HEK293 (cell line): ENCODE measurements around the gene RRM1.

Experiments
- CTCF ChIA-PET: fragments of 350-600 bp; formaldehyde crosslinking; extraction: SDS; loops from one replicate; lab custom pipeline; 2021; ENCODE audit warnings: antibody characterized with exemption; lab: Yijun Ruan, JAX
- POLR2A ChIA-PET: fragments of 300-600 bp; formaldehyde crosslinking; extraction: SDS; loops from one replicate; lab custom pipeline; 2020; ENCODE audit warnings: antibody characterized with exemption, inconsistent platforms; lab: Yijun Ruan, JAX
- H3K27ac ChIP-seq: fragments of 200-500 bp; sonication (Bioruptor generic); 2 replicates; pipeline ENCODE4 v1.5.1; 2014; ENCODE audit warnings: low read depth, low read length, control low read depth, inconsistent platforms; ENCODE audit errors: extremely low read depth
- H3K36me3 ChIP-seq, 2 experiments: fragments of 200-500 bp in 1 of 2; sonication (Bioruptor generic) in 1 of 2; 1 replicate in 1 of 2; 2 replicates in 1 of 2; pipeline ENCODE4 v1.5.1; 2014 to 2017; ENCODE audit warnings: inconsistent platforms in 2 of 2, low read length in 2 of 2; ENCODE audit not compliant: control insufficient read depth in 2 of 2, insufficient read depth in 1 of 2
- H3K4me1 ChIP-seq: fragments of 200-500 bp; sonication (Bioruptor generic); 2 replicates; pipeline ENCODE4 v1.5.1; 2014; ENCODE audit warnings: mild to moderate bottlenecking, low read length, inconsistent platforms; ENCODE audit not compliant: control insufficient read depth, insufficient read depth
- H3K4me3 ChIP-seq: 2 replicates; pipeline ENCODE4 v1.5.1; 2011; ENCODE audit warnings: low read depth, mild to moderate bottlenecking, control low read depth, low read length, moderate library complexity
- H3K9me3 ChIP-seq: fragments of 200-500 bp; sonication (Bioruptor generic); 2 replicates; pipeline ENCODE4 v1.5.1; 2014; ENCODE audit warnings: low read depth, low read length, inconsistent platforms; ENCODE audit not compliant: control insufficient read depth, insufficient read depth
- BCL11B ChIP-seq: fragments of 450-650 bp; formaldehyde crosslinking; IDR thresholded peaks from 2 replicates; pipeline ENCODE4 v1.5.1; 2016; ENCODE audit warnings: low read depth, missing biosample characterization, missing genetic modification characterization
- GLIS1 ChIP-seq: fragments of 450-650 bp; formaldehyde crosslinking; IDR thresholded peaks from 2 replicates; pipeline ENCODE4 v1.5.1; 2016; ENCODE audit warnings: missing biosample characterization, missing genetic modification characterization
- KLF1 ChIP-seq: fragments of 450-650 bp; formaldehyde crosslinking; IDR thresholded peaks from 2 replicates; pipeline ENCODE4 v1.5.1; 2016; ENCODE audit warnings: missing biosample characterization, missing genetic modification characterization
- MYNN ChIP-seq: fragments of 450-650 bp; formaldehyde crosslinking; IDR thresholded peaks from 2 replicates; pipeline ENCODE4 v1.5.1; 2016; ENCODE audit warnings: missing biosample characterization, missing genetic modification characterization, borderline replicate concordance
- OSR2 ChIP-seq: fragments of 450-650 bp; formaldehyde crosslinking; IDR thresholded peaks from 2 replicates; pipeline ENCODE4 v1.5.1; 2016; ENCODE audit warnings: missing biosample characterization, missing genetic modification characterization
- PRDM10 ChIP-seq: fragments of 450-650 bp; formaldehyde crosslinking; IDR thresholded peaks from 2 replicates; pipeline ENCODE4 v1.5.1; 2016; ENCODE audit warnings: missing biosample characterization, missing genetic modification characterization
- ZFP41 ChIP-seq: fragments of 450-650 bp; formaldehyde crosslinking; IDR thresholded peaks from 2 replicates; pipeline ENCODE4 v1.5.1; 2016; ENCODE audit warnings: missing biosample characterization, missing genetic modification characterization, borderline replicate concordance
- ZNF121 ChIP-seq: fragments of 450-650 bp; formaldehyde crosslinking; IDR thresholded peaks from 2 replicates; pipeline ENCODE4 v1.5.1; 2016; ENCODE audit warnings: missing biosample characterization, missing genetic modification characterization
- ZNF24 ChIP-seq: fragments of 450-650 bp; formaldehyde crosslinking; IDR thresholded peaks from 2 replicates; pipeline ENCODE4 v1.5.1; 2016; ENCODE audit warnings: missing biosample characterization, missing genetic modification characterization
- ZNF335 ChIP-seq: fragments of 450-650 bp; formaldehyde crosslinking; conservative IDR thresholded peaks from 2 replicates; pipeline ENCODE4 v1.5.1; 2016; ENCODE audit warnings: missing biosample characterization, missing genetic modification characterization
- ZNF433 ChIP-seq: fragments of 450-650 bp; formaldehyde crosslinking; IDR thresholded peaks from 2 replicates; pipeline ENCODE4 v1.5.1; 2016; ENCODE audit warnings: missing biosample characterization, missing genetic modification characterization, low read depth
- ZNF514 ChIP-seq: fragments of 450-650 bp; formaldehyde crosslinking; IDR thresholded peaks from 2 replicates; pipeline ENCODE4 v1.5.1; 2016; ENCODE audit warnings: missing biosample characterization, missing genetic modification characterization
- ZNF626 ChIP-seq: fragments of 450-650 bp; sonication (Bioruptor Pico); formaldehyde crosslinking; IDR thresholded peaks from 2 replicates; pipeline ENCODE4 v1.5.1; 2018; ENCODE audit warnings: missing biosample characterization, missing genetic modification characterization, inconsistent platforms
- ZNF645 ChIP-seq: fragments of 450-650 bp; formaldehyde crosslinking; IDR thresholded peaks from 2 replicates; pipeline ENCODE4; 2016; ENCODE audit warnings: missing biosample characterization, missing genetic modification characterization
- ZNF677 ChIP-seq: fragments of 450-650 bp; IDR thresholded peaks from 2 replicates; pipeline ENCODE4 v1.5.0; 2018; ENCODE audit warnings: missing biosample characterization, mild to moderate bottlenecking, missing genetic modification characterization, moderate library complexity
- ZNF747 ChIP-seq: fragments of 450-650 bp; formaldehyde crosslinking; IDR thresholded peaks from 2 replicates; pipeline ENCODE4 v1.5.1; 2016; ENCODE audit warnings: missing biosample characterization, missing genetic modification characterization

RRM1 gene

DNA sequence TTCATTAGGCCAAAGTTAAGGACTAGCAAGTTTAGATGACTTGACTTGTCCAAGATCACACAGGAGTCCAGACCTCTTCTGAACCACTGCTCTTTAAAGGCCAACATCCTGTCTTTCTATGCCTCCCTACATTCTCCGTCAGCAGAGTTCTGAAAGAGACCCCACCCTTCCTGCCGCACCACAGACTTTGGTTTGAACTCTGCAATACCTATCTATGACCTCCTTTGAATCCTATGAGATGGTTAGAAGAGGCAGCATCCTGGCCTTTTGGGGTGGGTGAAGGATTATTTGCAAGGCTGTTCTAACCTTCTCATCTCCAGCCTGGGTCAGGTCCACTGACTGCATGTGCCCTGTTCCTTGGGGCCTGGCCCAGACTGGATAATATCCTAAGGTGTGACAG is 4.3 kb upstream of the RRM1 start:
- Histone ChIP-seq H3K27ac (no peak overlapping the region), H3K4me1 (no peaks in the 10 kb centered on the region), H3K4me3 (no peak overlapping the region), H3K9me3 (no peaks in the 10 kb centered on the region), H3K36me3 (peaks cover 0 to 48% of the 10 kb centered on the region in 2 experiments; a peak in 1 of 3 replicates)
- CTCF ChIA-PET = interaction anchor here (0.7 kb wide), 1 partner anchor 18 kb away, joined by 3 read pairs; no protein-coding TSS in a partner anchor
- no peak for TF ChIP-seq ZNF645 (tag by site-specific recombination)
- POLR2A ChIA-PET = no interaction called here

- H3K9me3 ChIP-seq = no peaks in the 10 kb centered on the region
- ChIA-PET CTCF (interaction anchor here (1.0 to 1.1 kb wide), 2 partner anchors 19 to 20 kb away, joined by 3 read pairs; no protein-coding TSS in a partner anchor), POLR2A (no interaction called here)
- no peak overlapping the region for H3K4me3 ChIP-seq
- H3K4me1 ChIP-seq = no peaks in the 10 kb centered on the region
- H3K36me3 ChIP-seq = peaks cover 0 to 42% of the 10 kb centered on the region in 2 experiments; a peak in 1 of 3 replicates
- no peak overlapping the region for H3K27ac ChIP-seq
- TF ChIP-seq ZNF747 (tag by site-specific recombination) (no peak), PRDM10 (tag by site-specific recombination) (no peak), ZFP41 (tag by site-specific recombination) (no peak), ZNF626 (tag by site-specific recombination) (no peak), ZNF335 (tag by site-specific recombination) (no peak), KLF1 (tag by site-specific recombination) (no peak), OSR2 (tag by site-specific recombination) (no peak), MYNN (tag by site-specific recombination) (no peak), ZNF24 (tag by site-specific recombination) (no peak), BCL11B (tag by site-specific recombination) (no peak), ZNF514 (tag by site-specific recombination) (no peak), GLIS1 (no peak), ZNF433 (no peak)
These were observed 2.6 kb upstream of the RRM1 start for GRCh38 chr11:4092026-4092425.

- TF ChIP-seq ZNF121 (tag by site-specific recombination) (peak; percentile 96), ZNF677 (tag by site-specific recombination) (no peak)
- H3K9me3 ChIP-seq = no peaks in the 10 kb centered on the region
- ChIA-PET POLR2A (no interaction called here), CTCF (interaction anchor here (0.6 to 0.7 kb wide), 2 partner anchors 129 to 732 kb away, joined by 3 read pairs; no protein-coding TSS in a partner anchor)
- H3K4me3 ChIP-seq = peak overlapping the region; percentile 98
- H3K4me1 ChIP-seq = peaks cover 4% of the 10 kb centered on the region; the same call in 1 of the 2 replicates
- H3K27ac ChIP-seq = peak overlapping the region; percentile 85
- H3K36me3 ChIP-seq = peaks cover 0 to 33% of the 10 kb centered on the region in 2 experiments; a peak in 1 of 3 replicates
These were observed 866 bp upstream of the RRM1 start for GRCh38 chr11:4093519-4094347.
